Ascending aorta (tissue), 2 donors: ENCODE data around the gene CD300A. TPM values are rescaled to one million over a fixed set of nuclear protein-coding genes. Genes with fewer than 3 reads are reported as not detected.

Source experiments
- DNase-seq, 2 donors: peaks; one replicate each; pipeline ENCODE4 v3.0.0-alpha.2; 2019; ENCODE audit warnings: low spot score in 2 of 2
- H3K27ac ChIP-seq, 2 donors: fragments of 200-600 bp; sonication (generic); one replicate each; pipeline ENCODE4 v1.5.1; 2016 to 2017; ENCODE audit warnings: mild to moderate bottlenecking in 1 of 2
- H3K27me3 ChIP-seq: fragments of 200-600 bp; sonication (generic); one replicate; pipeline ENCODE4 v1.5.1; 2017
- H3K36me3 ChIP-seq, 2 donors: fragments of 200-600 bp; sonication (generic); one replicate each; pipeline ENCODE4 v1.5.1; 2016
- H3K4me1 ChIP-seq, 2 donors: fragments of 200-600 bp; sonication (generic); one replicate each; pipeline ENCODE4 v1.5.1; 2016 to 2017; ENCODE audit warnings: mild to moderate bottlenecking in 1 of 2
- H3K4me3 ChIP-seq, 2 donors: fragments of 200-600 bp; sonication (generic); one replicate each; pipeline ENCODE4 v1.5.1; 2016 to 2017; ENCODE audit warnings: mild to moderate bottlenecking in 1 of 2
- H3K9me3 ChIP-seq, 2 donors: fragments of 200-600 bp; sonication (generic); one replicate each; pipeline ENCODE4 v1.5.1; 2016
- CTCF ChIP-seq, 3 experiments: fragments of 200-600 bp in 2 of 3; fragments of 450-650 bp in 1 of 3; sonication (generic) in 2 of 3; IDR thresholded peaks; one replicate each; pipeline ENCODE4 v1.5.1; 2016 to 2019; ENCODE audit warnings: antibody characterized with exemption in 3 of 3, mild to moderate bottlenecking in 1 of 3, moderate library complexity in 1 of 3
- intact Hi-C: fragments of 100-400 bp; cut with DNase I; formaldehyde crosslinking; loops from one replicate; pipeline ENCODE4 v1.15.1; 2023
- total RNA-seq: library from RNA; depleted of rRNA; stranded (reverse); fragments of >200 nt; gene quantifications from one replicate; pipeline ENCODE4 v1.1.0, GENCODE V29; 2016

The CD300A gene
- 21.9 TPM for total RNA-seq

GRCh38 chr17:74466111-74466827 lies at the start of gene CD300A:
Gene CD300A (plus strand): TSS chr17:74466634. CDS start chr17:74466704, 70 bp downstream.
- TF ChIP-seq CTCF (IDR thresholded peaks at IDR 0.05), result no peak
- no peaks in the 10 kb centered on the region for H3K9me3 ChIP-seq
- H3K27me3 ChIP-seq, result no peaks in the 10 kb centered on the region
- peak within 1 kb of the TSS; percentile 21 to 45 for H3K4me3 ChIP-seq
- intact Hi-C loops, result no loop called here
- DNase-seq, result no peak
- no peaks in the 10 kb centered on the region for H3K36me3 ChIP-seq
- H3K27ac ChIP-seq, result peak within 1 kb of the TSS in 1 of 2 donors; percentile 33
- no peaks in the 10 kb centered on the region for H3K4me1 ChIP-seq

- H3K4me1 ChIP-seq, result no peaks in the 10 kb centered on the region
- DNase-seq, result no peak
- H3K9me3 ChIP-seq, result no peaks in the 10 kb centered on the region
- H3K27me3 ChIP-seq, result no peaks in the 10 kb centered on the region
- no peak overlapping the region for H3K4me3 ChIP-seq
- no peak overlapping the region for H3K27ac ChIP-seq
- no peak for TF ChIP-seq CTCF (IDR thresholded peaks at IDR 0.05)
- intact Hi-C loops, result no loop called here
- H3K36me3 ChIP-seq, result no peaks in the 10 kb centered on the region
These were observed 49.0 kb upstream of the CD300A start for GRCh38 chr17:74417178-74418045.

- no peaks in the 10 kb centered on the region for H3K27me3 ChIP-seq
- no peaks in the 10 kb centered on the region for H3K9me3 ChIP-seq
- H3K4me1 ChIP-seq, result no peaks in the 10 kb centered on the region
- no peak overlapping the region for H3K27ac ChIP-seq
- no peaks in the 10 kb centered on the region for H3K36me3 ChIP-seq
- no peak for DNase-seq
- TF ChIP-seq CTCF (IDR thresholded peaks at IDR 0.05), result no peak
- no peak overlapping the region for H3K4me3 ChIP-seq
- intact Hi-C loops, result no loop called here
These were observed 46.5 kb upstream of the CD300A start for GRCh38 chr17:74419928-74420411.

GRCh38 chr17:74424117-74424516 lies 42.3 kb upstream of the CD300A start:
- intact Hi-C loops, result no loop called here

GRCh38 chr17:74424657-74425056 lies 41.8 kb upstream of the CD300A start:
- DNase-seq, result no peak
- intact Hi-C loops, result no loop called here
- Histone ChIP-seq H3K27me3 (no peaks in the 10 kb centered on the region), H3K4me3 (no peak overlapping the region), H3K4me1 (peaks cover 9 to 17% of the 10 kb centered on the region in 2 donors), H3K36me3 (no peaks in the 10 kb centered on the region), H3K27ac (no peak overlapping the region), H3K9me3 (no peaks in the 10 kb centered on the region)
- TF ChIP-seq CTCF (IDR thresholded peaks at IDR 0.05), result no peak

More at GRCh38 chr17:74424117-74424516, 42.3 kb upstream of the CD300A start:
- Histone ChIP-seq H3K27me3 (no peaks in the 10 kb centered on the region), H3K4me1 (peaks cover 9 to 12% of the 10 kb centered on the region in 2 donors), H3K36me3 (no peaks in the 10 kb centered on the region), H3K4me3 (no peak overlapping the region), H3K27ac (no peak overlapping the region), H3K9me3 (no peaks in the 10 kb centered on the region)
- TF ChIP-seq CTCF (IDR thresholded peaks at IDR 0.05), result no peak
- no peak for DNase-seq
